OCI-LY3 (cell line): Measurements from ENCODE around the gene LITAF.

Experiments used
- EZH2phosphoT487 ChIP-seq: fragments of 200-600 bp; shearing (Covaris generic); IDR thresholded peaks from 2 replicates; pipeline ENCODE4 v1.6.1; 2018; ENCODE audit warnings: antibody characterized with exemption, mixed run types, low read depth
- TF ChIP-seq, protein P1 (sequence below): fragments of 200-600, 300-600 bp; sonication (generic); IDR thresholded peaks from 2 replicates; pipeline ENCODE4 v1.5.1; 2014; ENCODE audit warnings: antibody characterized with exemption, low read length, low read depth

DNA sequence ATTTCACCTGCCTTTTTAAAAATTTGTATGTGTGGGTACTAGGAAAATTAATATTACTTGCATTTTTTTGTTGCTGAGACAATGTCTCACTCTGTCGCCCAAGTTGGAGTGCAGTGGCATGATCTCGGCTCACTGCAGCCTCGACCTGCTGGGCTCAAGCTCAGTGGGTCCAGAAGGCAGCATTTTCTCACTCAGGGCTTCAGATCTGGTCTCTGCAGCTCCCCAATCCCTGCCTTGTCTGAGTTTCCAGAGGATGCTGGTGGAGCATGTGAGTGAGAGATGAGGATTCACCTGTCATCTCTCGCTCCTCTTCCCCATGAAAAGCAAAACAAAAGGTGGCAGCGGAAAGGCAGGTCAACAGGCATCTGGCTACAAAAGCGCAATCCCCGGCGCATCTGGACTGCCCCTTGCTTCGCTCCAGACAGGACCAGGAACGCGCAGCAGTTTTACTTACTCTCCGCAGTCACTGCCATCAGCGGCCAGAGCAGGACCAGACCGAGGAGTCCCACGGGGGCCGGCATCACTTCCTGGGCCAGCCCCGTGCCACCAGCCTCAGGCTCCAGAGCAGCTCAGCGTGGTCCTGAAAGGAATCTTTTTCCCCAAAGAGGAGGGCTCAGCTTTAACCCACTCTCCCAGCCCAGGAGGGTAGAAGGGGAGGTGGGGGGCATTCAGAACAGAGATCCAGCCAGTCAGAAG lies 59.9 kb downstream of the LITAF start:
- TF ChIP-seq, protein P1, sequence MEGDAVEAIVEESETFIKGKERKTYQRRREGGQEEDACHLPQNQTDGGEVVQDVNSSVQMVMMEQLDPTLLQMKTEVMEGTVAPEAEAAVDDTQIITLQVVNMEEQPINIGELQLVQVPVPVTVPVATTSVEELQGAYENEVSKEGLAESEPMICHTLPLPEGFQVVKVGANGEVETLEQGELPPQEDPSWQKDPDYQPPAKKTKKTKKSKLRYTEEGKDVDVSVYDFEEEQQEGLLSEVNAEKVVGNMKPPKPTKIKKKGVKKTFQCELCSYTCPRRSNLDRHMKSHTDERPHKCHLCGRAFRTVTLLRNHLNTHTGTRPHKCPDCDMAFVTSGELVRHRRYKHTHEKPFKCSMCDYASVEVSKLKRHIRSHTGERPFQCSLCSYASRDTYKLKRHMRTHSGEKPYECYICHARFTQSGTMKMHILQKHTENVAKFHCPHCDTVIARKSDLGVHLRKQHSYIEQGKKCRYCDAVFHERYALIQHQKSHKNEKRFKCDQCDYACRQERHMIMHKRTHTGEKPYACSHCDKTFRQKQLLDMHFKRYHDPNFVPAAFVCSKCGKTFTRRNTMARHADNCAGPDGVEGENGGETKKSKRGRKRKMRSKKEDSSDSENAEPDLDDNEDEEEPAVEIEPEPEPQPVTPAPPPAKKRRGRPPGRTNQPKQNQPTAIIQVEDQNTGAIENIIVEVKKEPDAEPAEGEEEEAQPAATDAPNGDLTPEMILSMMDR: no peak
- TF ChIP-seq EZH2phosphoT487: no peak
